HG02610 (cell line): ENCODE data around the gene CRTC2.
"Not testable (repeated sequence)": the region's sequence is repeated elsewhere in the genome, so short reads cannot be mapped to it uniquely, and the experiment has no call there.

ENCODE experiments used
- ATAC-seq: cut with Tn5 transposase; IDR thresholded peaks from one replicate; pipeline ENCODE4 v1.9.1; 2021; ENCODE audit warnings: mild to moderate bottlenecking, moderate library complexity; ENCODE audit not compliant: unreplicated experiment

CRTC2 gene, protein sequence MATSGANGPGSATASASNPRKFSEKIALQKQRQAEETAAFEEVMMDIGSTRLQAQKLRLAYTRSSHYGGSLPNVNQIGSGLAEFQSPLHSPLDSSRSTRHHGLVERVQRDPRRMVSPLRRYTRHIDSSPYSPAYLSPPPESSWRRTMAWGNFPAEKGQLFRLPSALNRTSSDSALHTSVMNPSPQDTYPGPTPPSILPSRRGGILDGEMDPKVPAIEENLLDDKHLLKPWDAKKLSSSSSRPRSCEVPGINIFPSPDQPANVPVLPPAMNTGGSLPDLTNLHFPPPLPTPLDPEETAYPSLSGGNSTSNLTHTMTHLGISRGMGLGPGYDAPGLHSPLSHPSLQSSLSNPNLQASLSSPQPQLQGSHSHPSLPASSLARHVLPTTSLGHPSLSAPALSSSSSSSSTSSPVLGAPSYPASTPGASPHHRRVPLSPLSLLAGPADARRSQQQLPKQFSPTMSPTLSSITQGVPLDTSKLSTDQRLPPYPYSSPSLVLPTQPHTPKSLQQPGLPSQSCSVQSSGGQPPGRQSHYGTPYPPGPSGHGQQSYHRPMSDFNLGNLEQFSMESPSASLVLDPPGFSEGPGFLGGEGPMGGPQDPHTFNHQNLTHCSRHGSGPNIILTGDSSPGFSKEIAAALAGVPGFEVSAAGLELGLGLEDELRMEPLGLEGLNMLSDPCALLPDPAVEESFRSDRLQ

GRCh38 chr1:153958111-153958960 is at the start of gene CRTC2:
TSS of gene CRTC2 (minus strand) at chr1:153958612. CDS start at chr1:153958497, 115 bp downstream.
- ATAC-seq: peak; percentile 64

DNA sequence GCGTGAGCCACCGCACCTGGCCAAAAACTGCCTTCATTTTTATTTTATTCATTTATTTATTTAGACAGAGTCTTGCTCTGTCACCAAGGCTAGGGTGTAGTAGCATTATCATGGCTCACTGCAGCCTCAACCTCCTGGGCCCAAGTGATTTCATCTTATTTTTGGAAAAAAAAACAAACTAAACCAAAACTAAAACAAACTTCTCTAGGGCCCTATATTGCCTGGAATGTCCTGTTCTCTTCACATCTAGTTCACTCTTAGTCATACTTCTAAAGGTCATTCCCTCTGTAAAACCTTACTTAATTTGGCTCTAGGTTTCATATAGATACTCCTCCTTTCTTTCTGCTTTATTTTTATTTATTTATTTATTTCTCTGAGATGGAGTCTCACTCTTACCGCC is 47.7 kb upstream of the CRTC2 start:
- ATAC-seq: no peak

- ATAC-seq: no peak
These were observed 42.0 kb upstream of the CRTC2 start for GRCh38 chr1:154000420-154000819.

DNA sequence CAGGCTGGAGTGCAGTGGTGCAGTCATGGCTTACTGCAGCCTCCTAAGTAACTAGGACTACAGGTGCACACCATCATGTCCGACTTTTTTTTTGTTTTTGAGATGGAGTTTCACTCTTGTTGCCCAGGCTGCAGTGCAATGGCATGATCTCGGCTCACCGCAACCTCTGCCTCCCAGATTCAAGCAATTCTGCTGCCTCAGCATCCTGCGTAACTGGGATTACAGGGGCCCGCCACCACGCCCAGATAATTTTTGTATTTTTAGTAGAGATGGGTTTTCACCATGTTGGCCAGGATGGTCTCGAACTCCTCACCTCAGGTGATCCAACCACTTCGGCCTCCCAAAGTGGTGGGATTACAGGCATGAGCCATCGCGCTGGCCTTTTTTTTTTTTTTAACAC is 38.5 kb upstream of the CRTC2 start:
- ATAC-seq: not testable (repeated sequence)

DNA sequence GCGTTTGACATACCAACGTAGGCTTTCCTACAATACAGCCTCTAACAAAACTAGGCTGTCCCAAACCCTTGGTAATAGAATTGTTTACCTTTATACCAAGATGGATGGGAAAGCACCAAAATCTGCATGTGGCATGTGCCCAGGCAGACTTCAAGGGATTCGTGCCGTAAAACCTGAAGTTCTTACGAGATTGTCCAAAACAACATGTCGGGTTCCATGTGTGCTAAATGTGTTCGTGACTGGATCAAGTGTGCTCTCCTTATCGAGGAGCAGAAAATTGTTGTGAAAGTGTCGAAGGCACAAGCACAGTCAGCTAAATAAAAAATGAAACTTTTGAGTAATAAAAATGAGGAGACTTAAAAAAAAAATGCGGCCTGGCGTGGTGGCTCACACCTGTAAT is 37.2 kb upstream of the CRTC2 start:
- no peak for ATAC-seq

DNA sequence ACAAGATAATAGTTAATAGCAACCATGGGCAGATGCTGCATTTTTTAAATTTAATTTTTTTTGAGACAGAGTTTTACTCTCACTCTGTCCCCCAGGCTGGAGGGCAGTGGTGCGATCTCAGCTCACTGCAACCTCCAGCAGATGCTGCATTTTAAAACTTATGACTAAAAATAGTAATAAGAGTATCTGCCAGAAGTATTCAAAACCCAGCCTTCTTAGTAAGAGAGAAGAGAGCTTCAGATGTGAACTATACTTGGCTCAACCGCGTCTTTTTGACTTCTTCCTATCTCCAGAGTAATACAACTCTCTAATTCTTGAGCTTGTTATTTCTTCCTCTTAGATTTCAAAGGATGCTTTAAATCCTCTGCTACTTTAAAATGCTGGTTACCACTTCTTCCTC is 36.8 kb upstream of the CRTC2 start:
- ATAC-seq: no peak

DNA sequence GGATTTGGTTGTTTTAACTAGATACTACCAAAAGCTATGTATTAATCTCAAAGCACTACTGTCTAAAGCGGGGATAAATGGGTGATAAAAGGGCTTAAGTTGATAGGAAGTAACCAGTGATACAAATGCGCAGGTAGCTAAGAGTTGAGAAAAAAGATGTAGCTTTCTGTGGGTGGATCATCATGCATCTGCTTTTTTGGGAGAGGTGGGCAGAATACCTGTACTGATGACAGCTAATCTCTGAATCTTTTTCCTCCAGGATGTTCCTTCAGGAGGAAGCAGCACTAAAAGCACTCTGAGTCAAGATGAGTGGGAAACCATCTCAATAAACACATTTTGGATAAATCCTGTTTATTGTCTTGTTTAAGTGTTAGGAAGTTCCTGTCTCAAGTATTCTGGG is 33.4 kb upstream of the CRTC2 start:
- no peak for ATAC-seq

DNA sequence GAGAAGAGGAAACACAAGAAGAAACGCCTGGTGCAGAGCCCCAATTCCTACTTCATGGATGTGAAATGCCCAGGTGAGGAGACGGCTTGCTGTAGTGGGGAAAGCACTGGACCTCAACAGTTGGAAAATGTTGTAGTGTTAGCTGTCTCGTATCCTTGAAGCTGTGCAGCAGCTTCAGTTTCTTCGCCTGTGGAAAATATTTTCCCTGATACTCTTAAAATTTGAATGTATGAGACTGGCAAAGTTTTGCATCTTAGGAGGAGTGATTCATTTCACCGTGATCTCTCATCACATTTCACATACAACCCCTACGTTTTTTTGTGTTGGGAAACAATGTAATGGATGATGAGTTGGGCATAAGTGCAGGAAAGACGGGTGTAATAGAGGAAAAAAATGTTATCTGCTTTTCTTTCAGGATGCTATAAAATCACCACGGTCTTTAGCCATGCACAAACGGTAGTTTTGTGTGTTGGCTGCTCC is 32.8 kb upstream of the CRTC2 start:
- ATAC-seq: no peak

- peak; percentile 64 for ATAC-seq
These were observed 32.2 kb upstream of the CRTC2 start, which contains the start of gene RPS27 for GRCh38 chr1:153990468-153991150. TSS of gene RPS27 (plus strand) at chr1:153990762. CDS start at chr1:153990797, 35 bp downstream.

DNA sequence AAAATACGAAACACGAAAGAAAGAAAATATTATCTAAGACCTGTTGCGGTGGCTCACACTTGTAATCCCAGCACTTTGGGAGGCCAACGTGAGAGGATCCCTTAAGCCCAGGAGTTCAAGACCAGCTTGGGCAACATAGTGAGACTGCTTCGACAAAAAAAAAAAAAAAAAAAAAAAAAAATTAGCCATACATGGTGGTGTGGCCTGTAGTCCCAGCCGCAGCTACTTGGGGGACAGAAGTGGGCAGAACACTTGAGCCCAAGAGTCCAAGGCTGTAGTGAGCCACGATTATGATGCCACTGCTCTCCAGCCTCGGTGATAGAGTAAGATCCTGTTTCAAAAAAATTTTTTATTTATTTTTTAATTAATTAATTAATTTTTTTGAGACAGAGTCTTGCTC is 29.2 kb upstream of the CRTC2 start:
- no peak for ATAC-seq

DNA sequence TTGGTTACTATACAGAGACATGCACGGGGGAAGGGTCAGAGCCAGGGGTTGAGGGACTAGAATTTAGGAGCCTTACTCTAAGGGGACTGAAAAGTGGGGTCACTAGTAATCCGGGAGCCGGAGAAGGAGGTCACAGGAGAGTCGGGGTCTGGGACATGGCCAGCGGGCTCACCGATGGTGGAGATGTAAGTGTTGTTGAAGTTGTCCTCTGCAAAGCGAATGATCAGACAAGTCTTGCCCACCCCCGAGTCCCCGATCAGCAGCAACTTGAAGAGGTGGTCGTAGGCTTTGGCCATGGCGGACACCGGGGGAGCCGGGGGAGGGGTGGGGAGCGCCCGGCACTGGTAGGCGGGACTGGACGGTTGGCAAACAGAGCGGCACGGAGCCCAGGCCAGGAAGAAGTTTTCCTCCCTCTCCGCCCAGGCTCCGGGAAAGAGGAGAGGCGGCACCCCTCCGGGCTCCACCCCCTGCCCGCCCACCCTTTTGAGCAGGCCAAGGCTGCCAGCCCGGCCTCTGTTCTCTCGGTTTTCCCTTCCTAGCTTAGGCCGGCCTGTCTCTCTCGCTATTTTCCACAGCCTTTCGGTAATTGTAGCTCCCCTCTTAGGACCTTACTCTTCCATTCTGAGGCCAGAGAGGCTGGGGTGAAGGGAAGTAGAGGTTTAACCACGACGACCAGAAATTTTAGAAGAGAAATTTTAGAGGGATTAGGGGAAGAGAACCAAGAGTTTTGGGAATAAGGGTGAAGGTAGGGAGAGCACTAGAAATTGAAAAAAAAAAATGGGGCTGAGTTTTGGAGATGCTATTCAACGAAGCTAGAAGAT is 27.7 kb upstream of the CRTC2 start, which contains the start of gene RAB13:
Gene RAB13, minus strand, starts transcription at position 399 of the 821 bp plus-strand sequence. Its CDS starts 103 bp downstream, at position 296.
- no peak for ATAC-seq

- ATAC-seq: no peak
These were observed 27.0 kb upstream of the CRTC2 start for GRCh38 chr1:153985341-153985912.

DNA sequence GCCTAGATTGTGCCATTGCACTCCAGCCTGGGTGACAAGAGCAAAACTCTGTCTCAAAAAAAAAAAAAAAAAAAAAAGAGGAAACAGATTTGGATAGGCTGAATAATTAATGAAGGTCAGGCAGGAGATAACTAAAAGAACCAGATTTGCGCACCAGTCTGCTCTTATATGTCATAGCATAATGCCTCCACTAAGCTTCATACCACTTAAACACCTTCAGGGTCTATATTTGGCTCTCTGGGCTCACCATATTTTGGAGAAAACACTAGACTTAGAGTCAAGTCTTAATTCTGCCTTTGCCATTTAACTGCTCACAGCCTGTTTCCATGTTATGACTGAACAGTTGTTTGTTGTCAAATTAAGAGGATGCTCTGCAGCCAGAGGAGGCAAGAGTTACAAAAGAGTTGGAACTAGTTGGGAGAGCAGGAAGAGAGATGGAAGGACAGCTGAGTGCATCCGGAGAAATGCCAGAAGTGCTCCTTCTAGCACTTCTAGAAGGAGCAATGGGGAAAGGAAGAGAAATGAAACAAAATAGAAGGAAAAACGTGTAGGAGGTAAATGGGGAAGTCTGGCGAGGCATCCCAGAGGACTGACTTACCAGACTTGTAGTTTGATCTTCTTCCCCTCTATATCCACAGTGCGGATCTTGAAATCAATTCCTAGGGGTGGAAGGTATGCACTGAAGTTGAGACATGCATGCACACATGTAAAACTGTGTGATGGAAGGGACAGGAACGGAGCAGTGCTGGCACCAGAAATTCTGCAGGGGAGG is 25.9 kb upstream of the CRTC2 start:
- ATAC-seq: no peak

- not testable (repeated sequence) for ATAC-seq
These were observed 23.3 kb upstream of the CRTC2 start for GRCh38 chr1:153981735-153982134.

- ATAC-seq: not testable (repeated sequence)
These were observed 20.7 kb upstream of the CRTC2 start for GRCh38 chr1:153979091-153979490.

DNA sequence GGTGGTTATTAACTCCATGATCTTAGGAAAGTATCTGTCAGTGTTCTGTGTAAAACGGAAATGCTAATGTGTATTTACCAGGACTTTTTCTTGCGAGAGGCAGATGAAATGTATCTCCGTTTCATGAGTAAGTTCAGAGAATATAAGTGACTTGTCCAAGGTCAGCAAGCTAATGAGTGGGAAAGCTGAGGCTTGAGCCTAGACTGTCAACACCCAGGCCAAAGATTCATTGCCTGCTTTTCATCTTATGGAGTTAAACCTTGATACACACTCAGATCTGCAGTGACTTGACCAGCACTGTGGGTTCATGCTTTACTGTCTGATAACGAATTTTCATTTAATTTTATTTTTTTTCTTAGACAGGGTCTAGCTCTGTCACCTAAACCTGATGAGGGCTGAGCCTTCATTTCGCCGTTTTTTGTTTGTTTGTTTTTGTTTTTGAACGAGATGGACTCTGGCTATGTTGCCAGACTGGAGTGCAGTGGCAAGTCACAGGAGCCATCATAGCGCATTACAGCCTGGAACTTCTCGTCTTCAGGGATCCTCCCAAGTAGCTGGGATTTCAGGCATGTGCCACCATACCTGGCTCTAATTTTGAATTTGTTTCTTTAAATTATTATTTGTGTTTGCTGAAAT is 20.0 kb upstream of the CRTC2 start:
- ATAC-seq: no peak

DNA sequence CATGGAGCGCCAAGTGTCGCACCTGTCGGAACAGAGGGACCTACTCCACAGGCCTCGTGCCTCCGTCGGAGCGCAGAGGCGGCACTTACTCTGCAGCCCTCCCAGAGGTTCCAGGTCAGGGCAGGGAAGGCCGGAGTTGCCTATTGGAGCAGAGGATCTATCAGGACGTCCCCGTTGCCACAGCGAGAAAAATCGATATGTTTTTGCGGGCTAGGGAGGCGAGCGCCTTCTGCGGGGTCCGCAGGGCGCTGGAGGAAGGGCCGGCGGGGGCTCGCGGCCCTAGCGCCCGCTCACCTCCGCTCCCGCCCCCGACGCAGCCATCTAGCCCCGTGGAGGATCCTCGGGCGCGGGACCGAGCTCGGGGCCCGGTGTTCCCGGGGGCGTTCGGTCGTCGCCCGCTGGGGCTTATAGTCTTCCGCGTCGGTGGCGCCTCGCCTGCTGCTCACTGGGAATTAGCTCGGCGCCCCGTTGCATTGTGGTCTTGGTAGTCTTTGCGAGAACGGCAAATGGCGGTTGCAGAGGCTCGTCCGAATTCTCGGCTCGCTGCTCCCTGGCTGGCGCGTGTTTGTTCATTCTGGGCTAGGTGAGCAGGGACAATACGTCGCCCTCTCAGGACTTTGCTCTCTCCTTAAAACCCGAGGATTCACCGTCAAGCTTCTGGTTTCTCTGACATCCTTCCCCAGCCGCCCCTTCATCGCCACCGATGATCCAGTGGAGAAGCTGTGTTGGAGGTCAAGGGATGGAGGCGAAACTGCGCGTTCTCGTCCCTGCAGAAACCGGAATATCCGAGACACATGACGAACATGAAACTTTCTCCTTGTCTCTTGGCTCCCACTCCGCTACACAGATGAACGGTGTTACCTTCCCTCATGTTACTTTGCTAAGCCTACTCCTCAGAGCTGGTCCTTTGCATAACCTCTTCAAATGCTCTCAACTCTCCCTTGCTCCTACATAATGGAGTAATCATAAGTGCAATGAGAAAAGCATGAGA is 19.1 kb upstream of the CRTC2 start, which contains the start of gene JTB:
Gene JTB, minus strand, starts transcription at position 425 of the 991 bp plus-strand sequence. Its CDS starts 422 bp downstream, at position 3.
- ATAC-seq: peak; percentile 79
